Measurements from ENCODE around the gene SDCBP2.

- TF ChIP-seq SUZ12 (IDR thresholded peaks at IDR 0.05), result no peak
- no peak for TF ChIP-seq TARDBP (IDR thresholded peaks at IDR 0.05)
- TF ChIP-seq HDGF (IDR thresholded peaks at IDR 0.05; ENCODE audit: borderline replicate concordance), result no peak
- no peak for TF ChIP-seq ARNT (IDR thresholded peaks at IDR 0.05)
- TF ChIP-seq SP1 (IDR thresholded peaks at IDR 0.05), result no peak
- no peak for TF ChIP-seq L3MBTL2 (conservative IDR thresholded peaks at IDR 0.05)
- TF ChIP-seq FOXM1 (IDR thresholded peaks at IDR 0.05; ENCODE audit: borderline replicate concordance), result no peak
- TF ChIP-seq BHLHE40 (IDR thresholded peaks at IDR 0.05; ENCODE audit: borderline replicate concordance), result no peak
- no peak for TF ChIP-seq NFRKB (IDR thresholded peaks at IDR 0.05)
- TF ChIP-seq FOXK2 (IDR thresholded peaks at IDR 0.05), result no peak
- TF ChIP-seq FOXA1 (IDR thresholded peaks at IDR 0.05), result no peak
- no peak for TF ChIP-seq LEF1 (IDR thresholded peaks at IDR 0.05; ENCODE audit: borderline replicate concordance)
These were observed 16.8 kb upstream of the SDCBP2 start for GRCh38 chr20:1345756-1346093.

Data from HEK293T (cell line).